Measurements from ENCODE around the gene DHH. TPM values are rescaled to one million over a fixed set of nuclear protein-coding genes. Genes with fewer than 3 reads are reported as not detected.
"Not testable (repeated sequence)": the region's sequence is repeated elsewhere in the genome, so short reads cannot be mapped to it uniquely, and the experiment has no call there.

DHH gene
- total and polyA plus RNA-seq, 4 donors = 1.3 to 8.1 (median 5.1) TPM

GRCh38 chr12:49084438-49084837, 10.2 kb downstream of the DHH start:
- Histone ChIP-seq H3K27me3 (ENCODE audit: control insufficient read depth, insufficient read depth, low read length) (peaks cover 11% of the 10 kb centered on the region), H3K27ac (ENCODE audit: low read depth, low read length) (no peak overlapping the region), H3K36me3 (ENCODE audit: control insufficient read depth, insufficient read depth, low read length) (no peaks in the 10 kb centered on the region), H3K4me1 (ENCODE audit: control insufficient read depth, insufficient read depth, low read length) (peaks cover 18% of the 10 kb centered on the region), H3K4me3 (ENCODE audit: low read depth, low read length) (no peak overlapping the region), H3K9me3 (ENCODE audit: control insufficient read depth, insufficient read depth, low read length) (no peaks in the 10 kb centered on the region)
- 100% methylated on average over 2 of the region's 3 CpGs for WGBS (ENCODE audit: insufficient coverage)
- DNase-seq (ENCODE audit: low read depth in 4 of 6, low spot score in 6 of 6) = no peak

GRCh38 chr12:49079793-49080192, 14.8 kb downstream of the DHH start:
- no peak overlapping the region for H3K27ac ChIP-seq (ENCODE audit: low read depth, low read length)
- WGBS (ENCODE audit: insufficient coverage) = 83% methylated on average over 1 of the region's 1 CpG

GRCh38 chr12:49070971-49071370, 23.6 kb downstream of the DHH start:
- H3K27ac ChIP-seq (ENCODE audit: low read depth, low read length) = no peak overlapping the region
- no peak for DNase-seq (ENCODE audit: low read depth in 4 of 6, low spot score in 6 of 6)
- H3K9me3 ChIP-seq (ENCODE audit: control insufficient read depth, insufficient read depth, low read length) = no peaks in the 10 kb centered on the region
- WGBS (ENCODE audit: insufficient coverage) = 95% methylated on average over 6 of the region's 11 CpGs
- no peaks in the 10 kb centered on the region for H3K27me3 ChIP-seq (ENCODE audit: control insufficient read depth, insufficient read depth, low read length)
- peaks cover 13% of the 10 kb centered on the region for H3K4me1 ChIP-seq (ENCODE audit: control insufficient read depth, insufficient read depth, low read length)
- no peak overlapping the region for H3K4me3 ChIP-seq (ENCODE audit: low read depth, low read length)
- H3K36me3 ChIP-seq (ENCODE audit: control insufficient read depth, insufficient read depth, low read length) = no peaks in the 10 kb centered on the region

More at GRCh38 chr12:49079793-49080192, 14.8 kb downstream of the DHH start:
- Histone ChIP-seq H3K36me3 (ENCODE audit: control insufficient read depth, insufficient read depth, low read length) (no peaks in the 10 kb centered on the region), H3K27me3 (ENCODE audit: control insufficient read depth, insufficient read depth, low read length) (no peaks in the 10 kb centered on the region), H3K9me3 (ENCODE audit: control insufficient read depth, insufficient read depth, low read length) (no peaks in the 10 kb centered on the region), H3K4me1 (ENCODE audit: control insufficient read depth, insufficient read depth, low read length) (no peaks in the 10 kb centered on the region), H3K4me3 (ENCODE audit: low read depth, low read length) (no peak overlapping the region)
- DNase-seq (ENCODE audit: low read depth in 4 of 6, low spot score in 6 of 6) = no peak

- no peaks in the 10 kb centered on the region for H3K27me3 ChIP-seq (ENCODE audit: control insufficient read depth, insufficient read depth, low read length)
- H3K27ac ChIP-seq (ENCODE audit: low read depth, low read length) = peak within 1 kb of the TSS; percentile 52
- H3K9me3 ChIP-seq (ENCODE audit: control insufficient read depth, insufficient read depth, low read length) = no peaks in the 10 kb centered on the region
- peak in 5 of 6 donors; percentile 87 to 99 (median 94) for DNase-seq (ENCODE audit: low read depth in 4 of 6, low spot score in 6 of 6)
- WGBS (ENCODE audit: insufficient coverage) = under 1% methylated on average over 55 of the region's 60 CpGs
- peak within 1 kb of the TSS; percentile 90 for H3K4me3 ChIP-seq (ENCODE audit: low read depth, low read length)
- peaks cover 13% of the 10 kb centered on the region for H3K4me1 ChIP-seq (ENCODE audit: control insufficient read depth, insufficient read depth, low read length)
- H3K36me3 ChIP-seq (ENCODE audit: control insufficient read depth, insufficient read depth, low read length) = peaks cover 2% of the 10 kb centered on the region
These were observed 24.9 kb downstream of the DHH start, which contains the start of gene RHEBL1 for GRCh38 chr12:49069507-49070346. Gene RHEBL1 (minus strand): TSS chr12:49069979. CDS start chr12:49069785, 194 bp downstream.

- WGBS (ENCODE audit: insufficient coverage) = 7% methylated on average over 17 of the region's 21 CpGs
- Histone ChIP-seq H3K4me1 (ENCODE audit: control insufficient read depth, insufficient read depth, low read length) (peaks cover 13% of the 10 kb centered on the region), H3K27ac (ENCODE audit: low read depth, low read length) (peak overlapping the region; percentile 52), H3K9me3 (ENCODE audit: control insufficient read depth, insufficient read depth, low read length) (no peaks in the 10 kb centered on the region), H3K4me3 (ENCODE audit: low read depth, low read length) (peak overlapping the region; percentile 90), H3K27me3 (ENCODE audit: control insufficient read depth, insufficient read depth, low read length) (no peaks in the 10 kb centered on the region), H3K36me3 (ENCODE audit: control insufficient read depth, insufficient read depth, low read length) (peaks cover 2% of the 10 kb centered on the region)
- DNase-seq (ENCODE audit: low read depth in 4 of 6, low spot score in 6 of 6) = peak in 1 of 6 donors; percentile 2
These were observed 25.6 kb downstream of the DHH start for GRCh38 chr12:49068879-49069506.

- Histone ChIP-seq H3K9me3 (ENCODE audit: control insufficient read depth, insufficient read depth, low read length) (no peaks in the 10 kb centered on the region), H3K27me3 (ENCODE audit: control insufficient read depth, insufficient read depth, low read length) (no peaks in the 10 kb centered on the region), H3K27ac (ENCODE audit: low read depth, low read length) (no peak overlapping the region), H3K36me3 (ENCODE audit: control insufficient read depth, insufficient read depth, low read length) (peaks cover 2% of the 10 kb centered on the region), H3K4me3 (ENCODE audit: low read depth, low read length) (no peak overlapping the region), H3K4me1 (ENCODE audit: control insufficient read depth, insufficient read depth, low read length) (peaks cover 14% of the 10 kb centered on the region)
- no peak for DNase-seq (ENCODE audit: low read depth in 4 of 6, low spot score in 6 of 6)
- WGBS (ENCODE audit: insufficient coverage) = 73% methylated on average over 4 of the region's 4 CpGs
These were observed 28.5 kb downstream of the DHH start for GRCh38 chr12:49066120-49066519.

GRCh38 chr12:49064767-49065152, 29.8 kb downstream of the DHH start:
- no peak for DNase-seq (ENCODE audit: low read depth in 4 of 6, low spot score in 6 of 6)
- Histone ChIP-seq H3K4me1 (ENCODE audit: control insufficient read depth, insufficient read depth, low read length) (peaks cover 14% of the 10 kb centered on the region), H3K36me3 (ENCODE audit: control insufficient read depth, insufficient read depth, low read length) (peaks cover 2% of the 10 kb centered on the region), H3K27ac (ENCODE audit: low read depth, low read length) (no peak overlapping the region), H3K27me3 (ENCODE audit: control insufficient read depth, insufficient read depth, low read length) (no peaks in the 10 kb centered on the region), H3K9me3 (ENCODE audit: control insufficient read depth, insufficient read depth, low read length) (no peaks in the 10 kb centered on the region), H3K4me3 (ENCODE audit: low read depth, low read length) (no peak overlapping the region)
- 100% methylated on average over 2 of the region's 5 CpGs for WGBS (ENCODE audit: insufficient coverage)

GRCh38 chr12:49061916-49062315, 32.7 kb downstream of the DHH start:
- not testable (repeated sequence) for H3K36me3 ChIP-seq (ENCODE audit: control insufficient read depth, insufficient read depth, low read length); H3K27me3 ChIP-seq (ENCODE audit: control insufficient read depth, insufficient read depth, low read length); H3K9me3 ChIP-seq (ENCODE audit: control insufficient read depth, insufficient read depth, low read length); H3K27ac ChIP-seq (ENCODE audit: low read depth, low read length); H3K4me3 ChIP-seq (ENCODE audit: low read depth, low read length); DNase-seq (ENCODE audit: low read depth in 4 of 6, low spot score in 6 of 6)
- 88% methylated on average over 13 of the region's 17 CpGs for WGBS (ENCODE audit: insufficient coverage)
- peaks cover 31% of the 10 kb centered on the region for H3K4me1 ChIP-seq (ENCODE audit: control insufficient read depth, insufficient read depth, low read length)

- Histone ChIP-seq H3K27me3 (ENCODE audit: control insufficient read depth, insufficient read depth, low read length) (no peaks in the 10 kb centered on the region), H3K4me3 (ENCODE audit: low read depth, low read length) (peak overlapping the region; percentile 99), H3K9me3 (ENCODE audit: control insufficient read depth, insufficient read depth, low read length) (no peaks in the 10 kb centered on the region), H3K4me1 (ENCODE audit: control insufficient read depth, insufficient read depth, low read length) (peaks cover 32% of the 10 kb centered on the region), H3K27ac (ENCODE audit: low read depth, low read length) (peak overlapping the region; percentile 99), H3K36me3 (ENCODE audit: control insufficient read depth, insufficient read depth, low read length) (peaks cover 2% of the 10 kb centered on the region)
- WGBS (ENCODE audit: insufficient coverage) = 4% methylated on average over 11 of the region's 16 CpGs
- no peak for DNase-seq (ENCODE audit: low read depth in 4 of 6, low spot score in 6 of 6)
These were observed 33.4 kb downstream of the DHH start for GRCh38 chr12:49061157-49061650.

Data from spinal cord (tissue), 10 donors.